HG03045 (cell line): ENCODE results near the gene COL9A3.

ENCODE experiments used
- ATAC-seq: cut with Tn5 transposase; IDR thresholded peaks from one replicate; pipeline ENCODE4 v1.9.1; 2021; ENCODE audit warnings: mild to moderate bottlenecking, moderate library complexity; ENCODE audit not compliant: unreplicated experiment

Gene COL9A3

GRCh38 chr20:62822239-62822787 is 5.5 kb downstream of the COL9A3 start:
- ATAC-seq: no peak

- ATAC-seq: no peak
Measured at GRCh38 chr20:62822788-62823651, 6.2 kb downstream of the COL9A3 start.

DNA sequence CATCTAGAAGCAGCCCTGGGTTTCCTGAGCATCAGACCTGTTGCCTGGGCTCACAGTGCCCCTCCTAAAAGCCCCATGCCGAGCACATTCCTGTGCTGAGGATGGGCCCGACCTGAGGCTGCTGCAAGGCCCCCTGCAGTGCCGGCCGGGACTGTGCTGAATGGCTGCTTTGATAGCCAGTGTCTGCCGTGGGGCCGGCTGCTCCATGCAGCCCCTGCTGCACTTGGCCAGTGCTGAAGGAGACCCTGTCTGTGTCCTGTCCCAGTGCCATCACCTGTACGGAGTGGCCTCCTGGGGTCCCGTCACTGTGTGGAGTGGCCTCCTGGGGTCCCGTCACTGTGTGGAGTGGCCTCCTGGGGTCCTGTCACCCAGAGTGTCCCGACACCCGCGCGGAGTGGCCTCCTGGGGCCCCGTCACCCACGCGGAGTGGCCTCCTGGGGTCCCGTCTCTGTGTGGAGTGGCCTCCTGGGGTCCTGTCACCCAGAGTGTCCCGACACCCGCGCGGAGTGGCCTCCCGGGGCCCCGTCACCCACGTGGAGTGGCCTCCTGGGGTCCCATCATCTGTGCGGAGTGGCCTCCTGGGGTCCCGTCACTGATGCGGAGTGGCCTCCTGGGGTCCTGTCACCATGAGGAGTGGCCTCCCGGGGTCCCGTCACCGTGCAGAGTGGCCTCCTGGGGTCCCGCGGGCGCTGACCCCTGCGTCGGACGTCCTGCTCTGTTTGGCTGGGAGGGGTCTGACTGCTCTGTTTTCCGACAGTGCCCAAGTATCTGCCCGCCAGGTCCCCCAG is 7.0 kb downstream of the COL9A3 start:
- no peak for ATAC-seq

- ATAC-seq: no peak
Measured at GRCh38 chr20:62824476-62825332, 7.9 kb downstream of the COL9A3 start.

DNA sequence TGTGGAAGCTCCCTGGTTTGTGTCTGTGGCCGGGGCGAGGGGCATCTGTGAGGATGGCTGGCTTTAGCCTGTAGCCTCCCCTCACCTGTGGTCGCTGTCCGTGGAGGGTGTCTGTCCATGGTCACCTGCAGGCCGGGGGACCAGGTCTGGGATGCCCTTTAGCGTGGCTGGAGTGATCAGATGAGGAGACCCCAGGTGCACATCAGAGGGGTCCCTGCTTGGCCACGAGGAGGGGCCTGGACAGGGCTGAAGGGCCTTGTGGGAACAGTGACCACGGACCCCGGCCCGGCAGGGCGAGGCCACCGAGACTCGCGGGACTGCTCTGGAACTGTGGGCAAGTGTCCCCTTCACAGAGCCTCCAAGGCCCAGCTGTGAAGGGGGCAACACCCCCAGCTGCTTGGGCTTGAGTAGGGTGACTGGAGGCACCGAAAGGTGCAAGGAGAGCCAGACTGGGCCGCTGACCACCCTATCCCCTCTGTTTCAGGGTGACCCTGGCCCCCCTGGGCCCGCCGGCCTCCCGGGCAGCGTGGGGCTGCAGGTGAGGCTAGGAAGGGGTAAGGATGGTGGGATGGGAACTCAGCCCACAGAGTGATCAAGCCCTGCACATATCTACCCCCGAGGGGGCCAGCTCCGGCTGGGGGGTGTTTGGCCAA is 8.6 kb downstream of the COL9A3 start:
- no peak for ATAC-seq

GRCh38 chr20:62825986-62826645 is 9.3 kb downstream of the COL9A3 start:
- no peak for ATAC-seq

DNA sequence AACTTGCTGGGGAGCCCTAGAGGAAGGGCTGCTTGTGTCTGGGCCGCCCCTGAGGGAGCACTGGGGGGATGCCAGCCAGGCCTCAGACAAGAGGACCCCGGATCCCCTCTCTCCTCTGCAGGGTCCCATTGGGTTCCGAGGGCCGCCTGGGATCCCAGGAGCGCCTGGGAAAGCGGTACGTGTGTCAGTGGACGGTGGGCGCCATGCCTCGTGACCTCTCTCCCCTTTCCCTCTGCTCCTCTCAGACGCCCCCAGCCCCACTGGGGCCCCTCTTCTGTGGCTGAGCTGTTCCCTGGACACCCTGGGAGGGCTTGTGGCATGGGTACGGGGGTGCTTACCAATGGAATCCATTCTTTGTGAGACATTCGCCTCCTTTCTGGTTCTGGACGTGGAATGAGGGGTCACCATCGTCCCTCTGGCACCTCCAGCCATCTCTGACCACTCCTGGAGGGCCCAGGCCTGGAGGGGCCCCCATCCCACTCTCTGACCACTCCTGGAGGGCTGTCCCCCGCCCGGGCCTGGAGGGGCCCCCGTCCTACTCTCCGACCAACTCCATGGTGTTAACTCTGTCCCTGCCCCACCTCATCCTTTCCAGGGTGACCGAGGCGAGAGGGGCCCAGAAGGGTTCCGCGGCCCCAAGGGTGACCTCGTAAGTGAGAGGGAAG is 9.9 kb downstream of the COL9A3 start:
- ATAC-seq: no peak

- ATAC-seq: no peak
Measured at GRCh38 chr20:62827311-62828038, 10.6 kb downstream of the COL9A3 start.

- no peak for ATAC-seq
Measured at GRCh38 chr20:62828051-62828450, 11.2 kb downstream of the COL9A3 start.

DNA sequence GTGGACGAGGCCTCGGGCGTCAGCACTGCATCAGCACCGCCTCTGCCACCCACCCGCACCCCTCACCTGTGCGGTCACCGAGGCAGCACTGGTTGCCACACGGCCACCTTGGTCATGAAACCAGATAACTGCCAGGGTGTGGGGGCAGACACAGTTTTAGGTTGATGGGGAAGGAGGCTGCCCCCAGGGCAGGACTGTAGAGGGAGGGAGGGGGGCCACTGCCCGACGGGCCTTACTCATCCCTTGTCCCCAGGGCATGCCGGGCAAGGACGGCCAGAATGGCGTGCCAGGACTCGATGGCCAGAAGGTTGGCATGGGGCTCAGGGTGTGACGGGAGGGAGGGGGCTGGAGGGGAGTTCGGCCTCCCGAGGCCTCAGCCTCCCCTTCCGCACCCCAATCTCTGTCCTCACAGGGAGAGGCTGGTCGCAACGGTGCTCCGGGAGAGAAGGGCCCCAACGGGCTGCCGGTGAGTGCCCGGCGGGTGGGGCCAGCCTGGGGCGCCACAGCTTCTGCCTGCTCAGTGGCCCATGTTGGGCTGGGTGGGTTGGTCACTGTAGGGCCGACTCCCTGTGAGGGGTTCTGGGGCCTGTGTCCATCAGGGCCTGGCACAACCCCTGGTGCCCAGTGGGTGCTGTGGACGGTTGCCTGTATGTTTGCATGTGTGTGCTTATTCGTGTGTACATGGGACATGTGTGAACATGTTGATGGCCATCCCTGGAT is 11.8 kb downstream of the COL9A3 start:
- ATAC-seq: no peak

DNA sequence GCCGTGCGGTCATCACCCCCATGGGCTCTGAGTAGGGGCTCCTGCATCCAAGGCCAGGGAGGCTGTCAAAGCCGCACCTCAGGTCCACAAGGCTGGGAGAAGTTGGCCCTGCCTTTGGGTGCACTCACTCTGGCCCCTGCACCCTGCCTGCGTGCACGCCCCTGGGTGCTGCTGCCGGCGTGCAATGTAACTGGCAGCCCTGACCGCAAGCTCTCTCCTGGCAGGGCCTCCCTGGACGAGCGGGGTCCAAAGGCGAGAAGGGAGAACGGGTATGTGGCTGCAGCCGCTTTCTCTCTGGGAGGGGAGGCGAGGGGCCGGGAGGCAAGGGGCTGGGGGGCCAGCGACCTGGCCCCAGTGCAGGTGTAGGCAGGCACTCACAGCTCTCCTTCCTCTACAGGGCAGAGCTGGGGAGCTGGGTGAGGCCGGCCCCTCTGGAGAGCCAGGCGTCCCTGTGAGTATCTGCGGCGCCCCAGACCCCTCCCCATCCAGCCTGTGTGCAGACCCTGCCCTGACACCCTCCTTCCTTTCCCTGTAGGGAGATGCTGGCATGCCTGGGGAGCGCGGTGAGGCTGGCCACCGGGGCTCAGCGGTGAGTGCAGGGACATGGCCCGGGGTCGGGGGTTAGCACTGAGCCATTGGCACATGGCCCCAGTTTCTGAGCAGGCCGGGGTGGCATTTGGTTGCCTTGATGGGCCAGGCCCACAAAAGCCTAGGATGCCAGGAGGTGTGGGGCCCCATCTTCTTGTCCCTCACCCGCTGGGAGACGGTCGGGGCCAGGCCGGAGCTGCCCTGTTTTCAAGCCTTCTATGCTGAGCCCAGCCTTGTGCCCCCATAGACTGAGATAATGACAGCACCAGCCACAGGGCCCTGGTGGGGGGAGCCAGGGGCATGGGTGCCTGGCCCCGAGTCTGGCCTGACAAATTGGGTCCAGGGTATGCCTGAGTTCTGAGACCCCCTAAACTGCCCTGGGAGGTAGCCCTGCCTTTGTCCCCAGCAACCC is 12.7 kb downstream of the COL9A3 start:
- ATAC-seq: no peak

GRCh38 chr20:62830251-62830650 is 13.4 kb downstream of the COL9A3 start:
- no peak for ATAC-seq

- ATAC-seq: no peak
Measured at GRCh38 chr20:62830821-62831220, 14.0 kb downstream of the COL9A3 start.

DNA sequence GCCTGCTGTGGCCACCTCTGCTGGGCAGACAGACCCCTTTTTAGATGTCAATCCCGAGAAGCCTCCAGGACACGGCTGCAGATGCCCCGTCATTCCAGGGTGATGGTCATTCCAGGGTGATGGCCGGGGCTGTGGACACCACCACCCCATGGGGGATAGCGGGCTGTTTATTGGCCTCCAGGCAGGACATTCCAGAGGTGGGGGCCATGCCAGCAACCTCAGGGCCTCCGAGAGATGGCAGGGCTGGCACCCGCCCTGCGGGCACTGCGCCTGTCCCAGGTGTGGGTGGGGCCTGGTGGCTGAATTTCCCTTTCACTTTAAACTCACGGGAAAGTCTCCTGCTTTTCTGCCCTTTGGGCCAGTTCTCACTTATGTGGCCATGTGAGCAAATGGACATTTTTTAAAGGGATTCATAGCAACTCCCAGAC is 14.5 kb downstream of the COL9A3 start:
- no peak for ATAC-seq

- no peak for ATAC-seq
Measured at GRCh38 chr20:62831854-62832211, 15.0 kb downstream of the COL9A3 start.

DNA sequence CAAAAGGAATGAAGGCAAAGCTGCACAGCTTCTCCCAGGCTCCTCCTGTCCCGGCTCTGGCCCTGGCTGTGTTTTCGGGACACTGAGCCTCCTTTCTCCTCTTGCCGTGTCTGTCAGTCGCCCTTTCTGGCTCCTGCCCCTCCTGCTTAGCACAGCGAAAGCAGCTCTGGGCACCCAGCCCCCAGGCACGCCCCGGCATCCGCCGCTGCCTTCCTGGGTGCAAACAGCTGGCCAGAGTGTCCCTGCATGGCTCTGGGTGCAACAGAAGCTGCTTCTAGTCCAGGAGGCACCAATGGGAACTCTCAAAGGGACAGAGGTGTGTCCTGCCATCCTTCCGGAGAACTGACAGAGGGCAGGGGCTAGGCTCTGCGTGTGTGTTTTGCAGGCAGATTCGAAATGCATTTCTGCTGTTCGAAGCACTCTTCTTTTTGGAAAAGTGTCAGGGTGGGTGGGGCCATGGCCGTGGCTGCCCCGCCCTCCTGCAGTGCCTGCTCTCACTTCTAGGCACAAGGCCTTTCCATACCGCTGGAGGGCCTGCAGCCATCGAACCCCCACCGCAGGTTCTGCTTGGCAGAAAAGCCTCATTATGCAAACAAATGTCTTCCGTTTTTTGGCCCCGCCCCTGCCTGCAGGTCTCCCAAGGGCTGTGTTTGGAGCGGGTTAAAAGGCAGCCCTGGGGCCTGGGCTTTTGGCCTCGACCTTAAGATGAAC is 15.5 kb downstream of the COL9A3 start:
- no peak for ATAC-seq
